ENCODE results near the gene ZNF148. TPM values are rescaled to one million over a fixed set of nuclear protein-coding genes. Genes with fewer than 3 reads are reported as not detected.

ZNF148 gene
- polyA plus RNA-seq, 4 donors = 4.6 to 24.0 (median 5.6) TPM

DNA sequence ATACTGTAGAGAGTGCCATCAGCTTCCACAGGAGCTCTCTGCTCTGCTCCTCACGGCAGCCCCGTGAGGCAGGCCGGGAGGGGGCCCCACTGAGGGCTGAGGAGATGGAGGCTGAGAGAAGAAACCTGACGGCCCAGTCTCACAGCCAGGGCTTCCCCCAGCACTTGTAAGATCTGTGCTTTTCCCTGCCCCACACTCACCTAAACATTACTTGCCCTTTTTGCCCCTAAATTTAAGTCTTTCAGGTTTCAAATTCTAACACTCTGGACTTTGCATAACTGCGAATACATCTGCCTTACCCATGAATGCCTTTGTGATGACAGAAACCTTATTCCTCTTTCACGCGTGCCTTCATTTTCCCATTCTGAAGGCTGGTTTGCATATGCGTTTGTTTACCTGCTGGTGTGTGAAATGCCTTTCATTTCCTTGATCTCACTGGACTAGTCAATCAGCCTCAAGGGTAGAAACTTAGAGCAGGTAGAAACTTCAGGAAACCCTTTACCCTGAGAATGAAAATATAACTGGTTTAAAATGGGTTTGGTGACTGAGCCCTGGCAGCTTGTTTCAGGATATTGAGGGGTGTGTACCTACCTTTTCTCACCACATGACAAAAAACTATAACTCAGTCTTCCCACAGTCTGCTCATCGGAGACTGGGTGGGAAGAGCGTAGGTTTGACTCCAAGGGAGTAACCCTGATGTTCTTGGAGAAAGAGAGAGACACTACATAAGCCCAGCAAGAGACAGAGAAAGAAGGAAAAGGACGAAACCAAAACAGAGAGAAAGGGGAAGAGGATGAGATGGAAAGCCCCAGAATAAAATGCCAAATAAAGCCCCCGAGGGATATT lies 182.7 kb downstream of the ZNF148 start:
- 74 to 90% (median 82%) methylated on average over 12 of the region's 12 CpGs for WGBS, 3 donors
- no peak for FAIRE-seq
- Histone ChIP-seq H3K27ac (ENCODE audit: low read depth in 1 of 3, low read length in 2 of 3) (no peak overlapping the region), H3K36me3 (ENCODE audit: control insufficient read depth in 3 of 3, insufficient read depth in 2 of 3, low read depth in 1 of 3, low read length in 3 of 3) (peaks cover 0 to 49% (median 2%) of the 10 kb centered on the region in 3 donors), H3K9me3 (ENCODE audit: control insufficient read depth in 2 of 2, insufficient read depth in 1 of 2, low read depth in 1 of 2, low read length in 1 of 2) (no peaks in the 10 kb centered on the region), H3K4me1 (ENCODE audit: control insufficient read depth in 3 of 3, insufficient read depth in 2 of 3, low read depth in 1 of 3, low read length in 2 of 3) (no peaks in the 10 kb centered on the region), H3K27me3 (ENCODE audit: control insufficient read depth in 3 of 3, insufficient read depth in 3 of 3, low read length in 3 of 3) (no peaks in the 10 kb centered on the region), H3K4me3 (ENCODE audit: low read depth in 1 of 3, low read length in 3 of 3) (no peak overlapping the region)
- DNase-seq = no peak

DNA sequence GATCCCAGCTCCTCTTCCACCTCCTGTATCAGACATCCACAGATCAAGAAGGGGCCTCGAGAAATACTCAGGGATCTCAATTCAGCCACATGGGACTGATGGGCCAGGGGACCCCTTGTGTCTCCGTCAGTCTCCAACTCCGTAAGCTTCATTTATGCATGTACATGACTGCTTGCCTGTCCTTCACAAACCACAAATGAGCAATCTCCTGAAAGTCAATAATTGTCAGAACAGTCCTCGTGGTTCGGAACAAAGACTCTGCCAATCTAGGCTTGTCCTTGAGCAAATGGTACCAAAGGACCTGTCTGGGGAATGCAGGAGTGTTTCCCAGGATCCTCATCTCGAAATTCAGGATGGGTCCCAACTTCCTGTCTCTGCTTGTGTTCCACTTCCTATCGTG lies 183.4 kb downstream of the ZNF148 start:
- no peak for DNase-seq
- Histone ChIP-seq H3K36me3 (ENCODE audit: control insufficient read depth in 3 of 3, insufficient read depth in 2 of 3, low read depth in 1 of 3, low read length in 3 of 3) (peaks cover 0 to 56% (median 2%) of the 10 kb centered on the region in 3 donors), H3K4me1 (ENCODE audit: control insufficient read depth in 3 of 3, insufficient read depth in 2 of 3, low read depth in 1 of 3, low read length in 2 of 3) (peaks cover 0 to 2% (median 0%) of the 10 kb centered on the region in 3 donors), H3K27ac (ENCODE audit: low read depth in 1 of 3, low read length in 2 of 3) (no peak overlapping the region), H3K27me3 (ENCODE audit: control insufficient read depth in 3 of 3, insufficient read depth in 3 of 3, low read length in 3 of 3) (no peaks in the 10 kb centered on the region), H3K9me3 (ENCODE audit: control insufficient read depth in 2 of 2, insufficient read depth in 1 of 2, low read depth in 1 of 2, low read length in 1 of 2) (no peaks in the 10 kb centered on the region), H3K4me3 (ENCODE audit: low read depth in 1 of 3, low read length in 3 of 3) (no peak overlapping the region)
- FAIRE-seq = no peak
- 77 to 88% (median 84%) methylated on average over 7 of the region's 7 CpGs for WGBS, 3 donors

DNA sequence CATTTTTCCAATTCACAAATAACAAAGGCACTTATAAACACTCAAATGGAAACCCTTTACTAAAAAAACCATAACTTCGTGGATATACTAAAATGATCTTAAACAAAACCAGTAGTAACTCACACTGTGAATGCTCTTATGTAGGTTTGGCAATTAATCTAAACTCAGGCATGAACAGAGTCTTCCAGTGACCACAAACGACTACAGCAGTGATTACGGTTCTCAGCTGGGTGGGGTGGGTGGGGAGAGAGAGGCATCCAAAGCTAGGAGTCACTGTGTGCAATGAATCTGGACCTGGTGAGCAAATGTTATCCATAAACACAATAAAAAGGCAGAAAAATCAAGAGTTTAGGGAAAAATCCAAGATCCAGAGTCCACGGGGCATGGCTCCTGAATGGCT lies 183.9 kb downstream of the ZNF148 start:
- Histone ChIP-seq H3K4me3 (ENCODE audit: low read depth in 1 of 3, low read length in 3 of 3) (no peak overlapping the region), H3K36me3 (ENCODE audit: control insufficient read depth in 3 of 3, insufficient read depth in 2 of 3, low read depth in 1 of 3, low read length in 3 of 3) (peaks cover 0 to 57% (median 2%) of the 10 kb centered on the region in 3 donors), H3K4me1 (ENCODE audit: control insufficient read depth in 3 of 3, insufficient read depth in 2 of 3, low read depth in 1 of 3, low read length in 2 of 3) (peaks cover 0 to 7% (median 0%) of the 10 kb centered on the region in 3 donors), H3K27me3 (ENCODE audit: control insufficient read depth in 3 of 3, insufficient read depth in 3 of 3, low read length in 3 of 3) (no peaks in the 10 kb centered on the region), H3K9me3 (ENCODE audit: control insufficient read depth in 2 of 2, insufficient read depth in 1 of 2, low read depth in 1 of 2, low read length in 1 of 2) (no peaks in the 10 kb centered on the region), H3K27ac (ENCODE audit: low read depth in 1 of 3, low read length in 2 of 3) (no peak overlapping the region)
- 70 to 77% (median 72%) methylated on average over 4 of the region's 4 CpGs for WGBS, 3 donors
- DNase-seq (no peak), FAIRE-seq (no peak)

DNA sequence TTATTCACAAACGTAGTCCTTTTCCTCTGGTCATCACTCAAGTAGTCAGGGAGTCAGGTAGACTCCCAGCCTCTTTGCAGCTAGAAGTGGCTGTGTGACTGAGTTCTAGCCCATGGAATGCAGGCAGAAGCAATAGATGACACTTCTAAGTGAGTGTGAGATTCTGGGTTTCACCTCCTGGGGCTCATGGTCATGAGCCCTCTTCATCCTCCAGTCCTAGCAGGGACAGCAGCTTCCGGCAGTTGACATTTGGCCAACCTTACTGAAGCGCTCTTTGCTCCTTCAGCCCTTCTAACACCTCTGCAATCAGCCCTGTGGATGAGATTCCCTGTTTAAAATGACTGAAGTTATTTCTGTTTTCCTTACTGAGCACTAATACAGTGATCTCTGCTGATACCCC lies 184.3 kb downstream of the ZNF148 start:
- Histone ChIP-seq H3K9me3 (ENCODE audit: control insufficient read depth in 2 of 2, insufficient read depth in 1 of 2, low read depth in 1 of 2, low read length in 1 of 2) (no peaks in the 10 kb centered on the region), H3K27ac (ENCODE audit: low read depth in 1 of 3, low read length in 2 of 3) (no peak overlapping the region), H3K27me3 (ENCODE audit: control insufficient read depth in 3 of 3, insufficient read depth in 3 of 3, low read length in 3 of 3) (no peaks in the 10 kb centered on the region), H3K36me3 (ENCODE audit: control insufficient read depth in 3 of 3, insufficient read depth in 2 of 3, low read depth in 1 of 3, low read length in 3 of 3) (peaks cover 0 to 59% (median 2%) of the 10 kb centered on the region in 3 donors), H3K4me1 (ENCODE audit: control insufficient read depth in 3 of 3, insufficient read depth in 2 of 3, low read depth in 1 of 3, low read length in 2 of 3) (peaks cover 0 to 10% (median 0%) of the 10 kb centered on the region in 3 donors), H3K4me3 (ENCODE audit: low read depth in 1 of 3, low read length in 3 of 3) (no peak overlapping the region)
- no peak for FAIRE-seq
- 62 to 90% (median 67%) methylated on average over 3 of the region's 3 CpGs for WGBS, 3 donors
- no peak for DNase-seq

DNA sequence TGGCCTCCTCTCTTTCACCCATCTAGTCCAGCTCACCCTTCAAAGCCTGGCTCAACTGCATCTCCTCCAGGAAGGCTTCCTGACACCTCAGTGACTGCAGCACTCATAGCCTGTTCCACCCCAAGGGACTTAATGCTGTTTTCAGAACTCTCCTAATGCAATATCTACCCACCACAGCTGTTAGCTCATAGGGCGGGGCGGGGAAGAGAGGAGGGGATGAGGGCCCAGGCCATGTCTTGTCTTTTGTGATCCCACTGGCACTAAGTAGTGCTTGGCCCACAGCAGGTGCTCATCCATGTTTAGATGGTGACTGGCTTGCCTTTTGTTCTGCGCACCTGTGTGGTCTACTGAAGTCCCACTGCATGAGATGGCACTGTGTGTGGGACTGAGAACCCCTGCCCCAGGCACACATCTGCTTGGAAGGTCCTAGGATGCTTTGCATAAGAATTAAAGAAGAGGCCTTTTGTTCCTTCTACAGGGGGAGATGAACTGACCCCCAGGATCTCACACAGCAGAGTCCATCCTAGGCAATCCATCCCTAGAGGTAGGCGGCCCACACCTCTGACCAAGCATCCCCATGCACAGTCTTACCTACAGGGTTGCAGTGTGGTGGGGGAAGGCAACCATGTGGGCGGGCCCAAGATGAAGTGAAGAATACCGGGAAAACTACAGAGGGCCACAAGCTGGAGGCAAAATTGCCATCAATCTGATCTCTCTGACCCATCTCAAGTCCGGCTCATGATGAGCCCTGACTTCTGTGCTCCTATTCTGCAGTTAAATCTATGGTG lies 185.6 kb downstream of the ZNF148 start:
- Histone ChIP-seq H3K4me1 (ENCODE audit: control insufficient read depth in 3 of 3, insufficient read depth in 2 of 3, low read depth in 1 of 3, low read length in 2 of 3) (peaks cover 0 to 12% (median 0%) of the 10 kb centered on the region in 3 donors), H3K27ac (ENCODE audit: low read depth in 1 of 3, low read length in 2 of 3) (no peak overlapping the region), H3K4me3 (ENCODE audit: low read depth in 1 of 3, low read length in 3 of 3) (no peak overlapping the region), H3K36me3 (ENCODE audit: control insufficient read depth in 3 of 3, insufficient read depth in 2 of 3, low read depth in 1 of 3, low read length in 3 of 3) (peaks cover 0 to 58% (median 2%) of the 10 kb centered on the region in 3 donors), H3K27me3 (ENCODE audit: control insufficient read depth in 3 of 3, insufficient read depth in 3 of 3, low read length in 3 of 3) (no peaks in the 10 kb centered on the region), H3K9me3 (ENCODE audit: control insufficient read depth in 2 of 2, insufficient read depth in 1 of 2, low read depth in 1 of 2, low read length in 1 of 2) (no peaks in the 10 kb centered on the region)
- WGBS, 3 donors = 95 to 97% (median 96%) methylated on average over 7 of the region's 7 CpGs
- FAIRE-seq (no peak), DNase-seq (no peak)

DNA sequence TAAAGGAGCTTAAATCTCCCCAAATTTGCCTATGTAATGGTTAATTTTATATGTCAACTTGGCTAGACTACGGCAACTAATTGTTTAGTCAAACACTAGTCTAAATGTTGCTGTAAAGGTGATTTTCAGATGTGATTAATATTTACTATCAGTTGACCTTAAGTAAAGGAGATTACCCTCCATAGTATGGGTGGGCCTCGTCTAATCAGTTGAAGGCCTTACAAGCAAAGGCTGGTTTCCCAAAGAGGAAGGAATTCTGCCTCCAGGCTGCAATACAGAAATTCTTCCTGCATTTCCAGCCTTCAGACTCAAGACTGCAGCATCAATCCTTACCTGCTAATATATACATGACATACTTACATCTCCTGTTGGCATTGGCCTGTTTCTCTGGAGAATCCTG lies 186.2 kb downstream of the ZNF148 start:
- Histone ChIP-seq H3K9me3 (ENCODE audit: control insufficient read depth in 2 of 2, insufficient read depth in 1 of 2, low read depth in 1 of 2, low read length in 1 of 2) (no peaks in the 10 kb centered on the region), H3K4me1 (ENCODE audit: control insufficient read depth in 3 of 3, insufficient read depth in 2 of 3, low read depth in 1 of 3, low read length in 2 of 3) (peaks cover 0 to 12% (median 0%) of the 10 kb centered on the region in 3 donors), H3K4me3 (ENCODE audit: low read depth in 1 of 3, low read length in 3 of 3) (no peak overlapping the region), H3K36me3 (ENCODE audit: control insufficient read depth in 3 of 3, insufficient read depth in 2 of 3, low read depth in 1 of 3, low read length in 3 of 3) (peaks cover 0 to 52% (median 2%) of the 10 kb centered on the region in 3 donors), H3K27me3 (ENCODE audit: control insufficient read depth in 3 of 3, insufficient read depth in 3 of 3, low read length in 3 of 3) (no peaks in the 10 kb centered on the region), H3K27ac (ENCODE audit: low read depth in 1 of 3, low read length in 2 of 3) (no peak overlapping the region)
- DNase-seq (no peak), FAIRE-seq (no peak)
- WGBS, 3 donors = 94 to 97% (median 96%) methylated on average over 2 of the region's 2 CpGs

DNA sequence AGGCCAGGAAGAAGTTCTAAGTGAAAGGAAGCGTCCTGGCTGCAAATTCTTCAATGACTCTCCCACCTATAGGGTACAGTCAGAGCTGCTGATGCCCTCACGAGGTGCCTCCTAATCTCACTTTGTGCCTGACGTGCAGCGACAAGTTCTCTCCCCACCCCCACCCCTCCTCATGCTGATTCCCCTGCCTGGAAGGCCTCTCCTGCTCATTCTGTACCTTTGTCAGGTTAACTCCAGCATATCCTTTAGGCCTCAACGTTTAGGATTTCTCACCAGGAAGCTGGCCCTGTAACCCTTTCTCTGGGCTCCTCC lies 187.6 kb downstream of the ZNF148 start:
- WGBS, 3 donors = 82 to 86% (median 84%) methylated on average over 5 of the region's 5 CpGs

DNA sequence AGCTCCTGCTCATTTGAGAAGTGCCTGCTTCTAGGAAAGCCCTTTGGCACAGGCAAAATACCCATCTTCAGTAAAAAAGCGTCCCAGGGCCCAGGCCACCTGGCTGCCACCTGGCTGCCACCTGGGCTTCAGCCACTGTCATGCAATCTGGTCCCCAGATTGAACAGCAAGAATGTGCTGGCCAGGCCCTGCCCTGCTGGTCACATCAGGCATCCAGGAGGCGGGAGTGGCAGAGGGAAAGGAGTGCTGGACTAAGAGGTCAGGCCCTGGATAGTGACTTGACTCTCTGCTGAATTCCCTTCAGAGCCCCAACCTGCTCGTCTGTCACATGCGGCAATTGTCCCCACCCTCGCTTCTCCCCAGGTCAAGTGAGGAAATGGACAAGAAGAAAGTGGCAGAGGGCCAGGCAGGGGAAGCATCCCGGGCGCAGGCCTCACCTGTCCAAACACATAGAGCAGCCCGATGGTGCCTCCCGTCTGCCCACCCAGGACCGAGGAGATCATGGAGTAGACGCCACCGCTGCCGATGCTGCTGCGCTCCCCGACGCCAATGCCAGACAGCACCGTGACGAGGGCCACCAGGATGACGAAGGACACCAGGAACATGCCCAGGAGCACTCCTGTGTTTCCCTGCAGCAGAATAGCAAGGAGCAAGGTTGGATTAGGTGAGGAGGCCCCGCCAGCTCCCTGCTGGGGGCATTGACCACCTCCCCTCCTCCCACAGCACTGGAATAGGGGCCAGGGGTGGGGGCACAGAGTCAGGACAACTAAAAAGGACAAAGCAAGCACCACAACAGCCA lies 188.1 kb downstream of the ZNF148 start:
- H3K9me3 ChIP-seq (ENCODE audit: control insufficient read depth in 2 of 2, insufficient read depth in 1 of 2, low read depth in 1 of 2, low read length in 1 of 2) = no peaks in the 10 kb centered on the region
- 94 to 95% (median 94%) methylated on average over 20 of the region's 20 CpGs for WGBS, 3 donors
- H3K27me3 ChIP-seq (ENCODE audit: control insufficient read depth in 3 of 3, insufficient read depth in 3 of 3, low read length in 3 of 3) = no peaks in the 10 kb centered on the region
- DNase-seq = no peak
- peaks cover 0 to 55% (median 2%) of the 10 kb centered on the region in 3 donors for H3K36me3 ChIP-seq (ENCODE audit: control insufficient read depth in 3 of 3, insufficient read depth in 2 of 3, low read depth in 1 of 3, low read length in 3 of 3)
- H3K4me1 ChIP-seq (ENCODE audit: control insufficient read depth in 3 of 3, insufficient read depth in 2 of 3, low read depth in 1 of 3, low read length in 2 of 3) = peaks cover 0 to 12% (median 0%) of the 10 kb centered on the region in 3 donors
- no peak overlapping the region for H3K27ac ChIP-seq (ENCODE audit: low read depth in 1 of 3, low read length in 2 of 3)
- FAIRE-seq = no peak
- H3K4me3 ChIP-seq (ENCODE audit: low read depth in 1 of 3, low read length in 3 of 3) = no peak overlapping the region

More for the DNA sequence above, 187.6 kb downstream of the ZNF148 start:
- Histone ChIP-seq H3K4me3 (ENCODE audit: low read depth in 1 of 3, low read length in 3 of 3) (no peak overlapping the region), H3K27ac (ENCODE audit: low read depth in 1 of 3, low read length in 2 of 3) (no peak overlapping the region), H3K27me3 (ENCODE audit: control insufficient read depth in 3 of 3, insufficient read depth in 3 of 3, low read length in 3 of 3) (no peaks in the 10 kb centered on the region), H3K36me3 (ENCODE audit: control insufficient read depth in 3 of 3, insufficient read depth in 2 of 3, low read depth in 1 of 3, low read length in 3 of 3) (peaks cover 0 to 52% (median 2%) of the 10 kb centered on the region in 3 donors), H3K9me3 (ENCODE audit: control insufficient read depth in 2 of 2, insufficient read depth in 1 of 2, low read depth in 1 of 2, low read length in 1 of 2) (no peaks in the 10 kb centered on the region), H3K4me1 (ENCODE audit: control insufficient read depth in 3 of 3, insufficient read depth in 2 of 3, low read depth in 1 of 3, low read length in 2 of 3) (peaks cover 0 to 12% (median 0%) of the 10 kb centered on the region in 3 donors)
- DNase-seq (no peak), FAIRE-seq (no peak)

Measured in small intestine (tissue), 7 donors.